ENCODE data around the gene CACNB2. TPM values are rescaled to one million over a fixed set of nuclear protein-coding genes. Genes with fewer than 3 reads are reported as not detected.
A peak's percentile ranks its signal among the peaks of the same experiment; 100 is the strongest.

CACNB2 gene
- polyA plus RNA-seq, 1 of the 3 experiments (the other 2 are of a cell fraction) = 0.74 TPM

DNA sequence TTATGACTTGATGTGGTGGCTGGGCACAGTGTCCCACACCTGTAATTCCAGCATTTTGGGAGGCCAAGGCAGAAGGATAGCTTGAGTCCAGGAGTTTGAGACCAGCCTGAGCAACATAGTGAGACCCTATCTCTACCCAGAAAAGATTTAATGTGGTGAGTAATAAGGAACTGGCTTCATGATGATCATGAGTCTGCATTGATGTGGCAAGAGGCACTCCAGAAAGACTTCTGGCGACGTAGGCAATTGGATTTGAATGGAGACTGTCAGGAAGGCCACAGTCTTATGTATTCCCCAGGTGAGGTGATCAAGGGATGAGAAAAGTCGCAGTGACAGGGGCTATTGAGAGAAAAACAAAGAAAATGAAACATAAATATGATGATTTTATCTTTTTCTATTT lies 138.0 kb downstream of the CACNB2 start:
- H3K9ac ChIP-seq = no peak overlapping the region
- CTCF ChIA-PET = no interaction called here
- H3K36me3 ChIP-seq (replicated peaks in 1 of 2; ENCODE audit: control insufficient read depth in 1 of 2, insufficient read depth in 2 of 2, low read length in 1 of 2) = no peaks in the 10 kb centered on the region
- no peaks in the 10 kb centered on the region for H3K9me2 ChIP-seq
- H4K20me1 ChIP-seq (ENCODE audit: insufficient read depth) = no peaks in the 10 kb centered on the region
- POLR2A ChIA-PET = no interaction called here
- H3K27me3 ChIP-seq (ENCODE audit: insufficient read depth) = no peaks in the 10 kb centered on the region
- no peaks in the 10 kb centered on the region for H3K9me3 ChIP-seq
- WGBS (ENCODE audit: low lambda C conversion rate) = 71% methylated on average over 3 of the region's 3 CpGs
- no peak overlapping the region for H2AFZ ChIP-seq (ENCODE audit: low read depth)
- H3K27ac ChIP-seq (ENCODE audit: low read depth in 2 of 2, low read length in 1 of 2) = no peak overlapping the region
- H3K4me3 ChIP-seq (ENCODE audit: low read depth in 2 of 2, low read length in 1 of 2) = no peak overlapping the region
- DNase-seq = no peak
- H3F3A ChIP-seq (replicated peaks; ENCODE audit: insufficient read depth) = no peaks in the 10 kb centered on the region
- no peak overlapping the region for H3K4me2 ChIP-seq
- no peaks in the 10 kb centered on the region for H3K4me1 ChIP-seq (ENCODE audit: control insufficient read depth in 1 of 2, insufficient read depth in 2 of 2, low read depth in 1 of 2, low read length in 1 of 2)
- no peak for TF ChIP-seq NFIC (IDR thresholded peaks at IDR 0.05; ENCODE audit: borderline replicate concordance)
- no peak for TF ChIP-seq GATA2 (CRISPR knock-in tag; IDR thresholded peaks at IDR 0.05)
- TF ChIP-seq SMC3 (IDR thresholded peaks at IDR 0.05; ENCODE audit: low read depth, low read length) = no peak
- TF ChIP-seq FOSL2 (IDR thresholded peaks at IDR 0.05; ENCODE audit: borderline replicate concordance, low read depth) = no peak
- H3K79me2 ChIP-seq (ENCODE audit: insufficient read depth) = no peaks in the 10 kb centered on the region

DNA sequence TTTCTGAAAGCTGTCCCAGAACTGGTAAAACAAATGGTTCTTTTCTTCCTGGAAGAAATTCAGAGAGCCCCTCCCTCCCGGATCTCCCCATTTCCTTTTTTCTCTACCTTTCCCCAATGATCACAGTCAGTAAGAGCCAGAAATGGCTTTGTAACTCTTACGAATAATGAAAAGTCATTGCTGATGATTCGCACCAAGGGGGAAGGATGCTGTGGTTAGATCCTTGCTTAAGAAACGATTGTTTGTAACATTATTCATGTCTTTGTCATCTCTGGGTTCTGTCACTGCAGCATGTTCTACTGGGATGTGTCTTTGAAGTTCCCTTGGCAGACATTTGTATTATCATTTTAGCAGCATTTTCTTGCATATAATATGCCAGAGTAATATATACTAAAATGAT lies 138.9 kb downstream of the CACNB2 start:
- ChIA-PET CTCF (no interaction called here), POLR2A (no interaction called here)
- no peak overlapping the region for H3K9ac ChIP-seq
- TF ChIP-seq, protein P1, sequence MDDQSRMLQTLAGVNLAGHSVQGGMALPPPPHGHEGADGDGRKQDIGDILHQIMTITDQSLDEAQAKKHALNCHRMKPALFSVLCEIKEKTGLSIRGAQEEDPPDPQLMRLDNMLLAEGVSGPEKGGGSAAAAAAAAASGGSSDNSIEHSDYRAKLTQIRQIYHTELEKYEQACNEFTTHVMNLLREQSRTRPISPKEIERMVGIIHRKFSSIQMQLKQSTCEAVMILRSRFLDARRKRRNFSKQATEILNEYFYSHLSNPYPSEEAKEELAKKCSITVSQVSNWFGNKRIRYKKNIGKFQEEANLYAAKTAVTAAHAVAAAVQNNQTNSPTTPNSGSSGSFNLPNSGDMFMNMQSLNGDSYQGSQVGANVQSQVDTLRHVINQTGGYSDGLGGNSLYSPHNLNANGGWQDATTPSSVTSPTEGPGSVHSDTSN (IDR thresholded peaks at IDR 0.05) = peak; percentile 22; the same call in 1 of the 2 replicates
- no peak for TF ChIP-seq RXRA (IDR thresholded peaks at IDR 0.05; ENCODE audit: borderline replicate concordance, low read depth)
- TF ChIP-seq, protein P2, sequence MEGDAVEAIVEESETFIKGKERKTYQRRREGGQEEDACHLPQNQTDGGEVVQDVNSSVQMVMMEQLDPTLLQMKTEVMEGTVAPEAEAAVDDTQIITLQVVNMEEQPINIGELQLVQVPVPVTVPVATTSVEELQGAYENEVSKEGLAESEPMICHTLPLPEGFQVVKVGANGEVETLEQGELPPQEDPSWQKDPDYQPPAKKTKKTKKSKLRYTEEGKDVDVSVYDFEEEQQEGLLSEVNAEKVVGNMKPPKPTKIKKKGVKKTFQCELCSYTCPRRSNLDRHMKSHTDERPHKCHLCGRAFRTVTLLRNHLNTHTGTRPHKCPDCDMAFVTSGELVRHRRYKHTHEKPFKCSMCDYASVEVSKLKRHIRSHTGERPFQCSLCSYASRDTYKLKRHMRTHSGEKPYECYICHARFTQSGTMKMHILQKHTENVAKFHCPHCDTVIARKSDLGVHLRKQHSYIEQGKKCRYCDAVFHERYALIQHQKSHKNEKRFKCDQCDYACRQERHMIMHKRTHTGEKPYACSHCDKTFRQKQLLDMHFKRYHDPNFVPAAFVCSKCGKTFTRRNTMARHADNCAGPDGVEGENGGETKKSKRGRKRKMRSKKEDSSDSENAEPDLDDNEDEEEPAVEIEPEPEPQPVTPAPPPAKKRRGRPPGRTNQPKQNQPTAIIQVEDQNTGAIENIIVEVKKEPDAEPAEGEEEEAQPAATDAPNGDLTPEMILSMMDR (IDR thresholded peaks at IDR 0.05) = no peak
- TF ChIP-seq TCF12 (IDR thresholded peaks at IDR 0.05) = peak; percentile 23; the same call in 1 of the 2 replicates
- TF ChIP-seq JUND (IDR thresholded peaks at IDR 0.05) = no peak
- no peak overlapping the region for H2AFZ ChIP-seq (ENCODE audit: low read depth)
- H3K4me2 ChIP-seq = no peak overlapping the region
- H3K4me1 ChIP-seq (ENCODE audit: control insufficient read depth in 1 of 2, insufficient read depth in 2 of 2, low read depth in 1 of 2, low read length in 1 of 2) = no peaks in the 10 kb centered on the region
- H3K9me3 ChIP-seq = no peaks in the 10 kb centered on the region
- H3K36me3 ChIP-seq (replicated peaks in 1 of 2; ENCODE audit: control insufficient read depth in 1 of 2, insufficient read depth in 2 of 2, low read length in 1 of 2) = no peaks in the 10 kb centered on the region
- H3F3A ChIP-seq (replicated peaks; ENCODE audit: insufficient read depth) = no peaks in the 10 kb centered on the region
- no peaks in the 10 kb centered on the region for H3K27me3 ChIP-seq (ENCODE audit: insufficient read depth)
- H4K20me1 ChIP-seq (ENCODE audit: insufficient read depth) = no peaks in the 10 kb centered on the region
- 18% methylated on average over 4 of the region's 4 CpGs for WGBS (ENCODE audit: low lambda C conversion rate)
- no peak overlapping the region for H3K4me3 ChIP-seq (ENCODE audit: low read depth in 2 of 2, low read length in 1 of 2)
- no peak for DNase-seq
- no peak overlapping the region for H3K27ac ChIP-seq (ENCODE audit: low read depth in 2 of 2, low read length in 1 of 2)
- H3K9me2 ChIP-seq = no peaks in the 10 kb centered on the region
- no peaks in the 10 kb centered on the region for H3K79me2 ChIP-seq (ENCODE audit: insufficient read depth)

DNA sequence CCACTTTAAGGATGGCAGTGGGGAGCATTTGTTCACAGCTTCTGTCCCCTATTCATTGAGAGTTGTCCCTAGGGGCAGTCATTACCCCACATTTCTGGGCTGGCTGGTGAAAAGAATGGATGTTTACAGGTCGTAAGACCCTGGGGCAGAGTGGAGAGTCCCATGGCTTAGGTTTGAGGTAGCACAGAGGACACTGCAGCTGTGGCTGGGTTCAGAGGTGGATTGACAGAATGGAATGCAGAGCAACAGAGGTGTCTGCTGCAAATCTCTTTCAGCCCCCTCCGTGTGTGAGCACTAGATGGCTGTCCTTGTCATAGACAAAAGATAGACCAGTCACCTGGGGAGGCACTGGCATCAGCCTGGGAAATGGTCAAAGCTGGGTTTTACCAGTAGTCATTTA lies 141.9 kb downstream of the CACNB2 start:
- Histone ChIP-seq H3K4me3 (ENCODE audit: low read depth in 2 of 2, low read length in 1 of 2) (no peak overlapping the region), H3K9ac (no peak overlapping the region), H3K4me2 (no peak overlapping the region), H3K4me1 (ENCODE audit: control insufficient read depth in 1 of 2, insufficient read depth in 2 of 2, low read depth in 1 of 2, low read length in 1 of 2) (no peaks in the 10 kb centered on the region), H3K9me2 (no peaks in the 10 kb centered on the region), H3F3A (replicated peaks; ENCODE audit: insufficient read depth) (no peaks in the 10 kb centered on the region), H4K20me1 (ENCODE audit: insufficient read depth) (no peaks in the 10 kb centered on the region), H3K36me3 (replicated peaks in 1 of 2; ENCODE audit: control insufficient read depth in 1 of 2, insufficient read depth in 2 of 2, low read length in 1 of 2) (no peaks in the 10 kb centered on the region), H3K79me2 (ENCODE audit: insufficient read depth) (no peaks in the 10 kb centered on the region), H3K27ac (ENCODE audit: low read depth in 2 of 2, low read length in 1 of 2) (no peak overlapping the region), H3K9me3 (no peaks in the 10 kb centered on the region), H2AFZ (ENCODE audit: low read depth) (no peak overlapping the region), H3K27me3 (ENCODE audit: insufficient read depth) (no peaks in the 10 kb centered on the region)
- no peak for TF ChIP-seq TCF12 (IDR thresholded peaks at IDR 0.05)
- TF ChIP-seq, protein P3, sequence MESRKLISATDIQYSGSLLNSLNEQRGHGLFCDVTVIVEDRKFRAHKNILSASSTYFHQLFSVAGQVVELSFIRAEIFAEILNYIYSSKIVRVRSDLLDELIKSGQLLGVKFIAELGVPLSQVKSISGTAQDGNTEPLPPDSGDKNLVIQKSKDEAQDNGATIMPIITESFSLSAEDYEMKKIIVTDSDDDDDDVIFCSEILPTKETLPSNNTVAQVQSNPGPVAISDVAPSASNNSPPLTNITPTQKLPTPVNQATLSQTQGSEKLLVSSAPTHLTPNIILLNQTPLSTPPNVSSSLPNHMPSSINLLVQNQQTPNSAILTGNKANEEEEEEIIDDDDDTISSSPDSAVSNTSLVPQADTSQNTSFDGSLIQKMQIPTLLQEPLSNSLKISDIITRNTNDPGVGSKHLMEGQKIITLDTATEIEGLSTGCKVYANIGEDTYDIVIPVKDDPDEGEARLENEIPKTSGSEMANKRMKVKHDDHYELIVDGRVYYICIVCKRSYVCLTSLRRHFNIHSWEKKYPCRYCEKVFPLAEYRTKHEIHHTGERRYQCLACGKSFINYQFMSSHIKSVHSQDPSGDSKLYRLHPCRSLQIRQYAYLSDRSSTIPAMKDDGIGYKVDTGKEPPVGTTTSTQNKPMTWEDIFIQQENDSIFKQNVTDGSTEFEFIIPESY (IDR thresholded peaks at IDR 0.05; ENCODE audit: borderline replicate concordance, low read depth) = no peak
- DNase-seq = no peak
- ChIA-PET CTCF (no interaction called here), POLR2A (no interaction called here)
- 22% methylated on average over 1 of the region's 2 CpGs for WGBS (ENCODE audit: low lambda C conversion rate)
